ENCODE data around the gene DPP6.

GRCh38 chr7:154775681-154776080 is 723.5 kb downstream of the DPP6 start:
- TF ChIP-seq CTCF (conservative IDR thresholded peaks at IDR 0.05; ENCODE audit: low read length) (no peak), EZH2phosphoT487 (IDR thresholded peaks at IDR 0.05; ENCODE audit: borderline replicate concordance, low read depth, low read length) (no peak)
